ENCODE data around the gene ZNF783. TPM values are rescaled to one million over a fixed set of nuclear protein-coding genes. Genes with fewer than 3 reads are reported as not detected.
"Not testable (repeated sequence)": the region's sequence is repeated elsewhere in the genome, so short reads cannot be mapped to it uniquely, and the experiment has no call there.

Gene ZNF783
- total RNA-seq, 2 experiments from 2014 or later, result 14.4 to 15.8 TPM

DNA sequence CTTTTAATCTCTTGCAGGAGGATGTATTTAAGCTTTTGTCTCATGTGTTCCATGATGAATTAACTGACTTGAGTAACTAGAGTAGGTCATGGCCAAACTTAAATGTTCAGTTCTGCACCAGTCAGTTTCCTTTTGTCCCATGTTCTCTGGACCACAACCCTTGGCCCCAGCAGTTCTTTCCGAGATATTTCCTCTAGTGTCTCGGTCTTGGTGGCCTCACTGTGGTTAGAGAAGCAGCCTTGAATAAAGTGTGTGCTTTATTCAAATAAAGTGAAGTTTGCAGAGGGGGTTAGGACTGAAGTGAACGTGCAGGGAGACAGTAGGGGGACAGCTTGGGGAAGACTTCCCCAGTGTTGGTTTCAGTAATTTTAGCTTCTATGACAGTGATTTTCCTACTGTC lies 13.2 kb upstream of the ZNF783 start:
- peaks cover 32% of the 10 kb centered on the region for H3K4me1 Mint-ChIP-seq
- ChIA-PET CTCF (interaction anchor here (0.8 to 1.1 kb wide), 2 partner anchors 13 to 53 kb away, joined by 3 to 4 read pairs; partner anchors contain the start of gene ZNF282), POLR2A (interaction anchor here (0.8 to 1.4 kb wide), 3 partner anchors 13 to 36 kb away, joined by 3 to 4 read pairs (median 3); partner anchors contain the start of gene ZNF783)
- no peaks in the 10 kb centered on the region for H3K27me3 Mint-ChIP-seq
- peaks cover 21% of the 10 kb centered on the region for H3K36me3 Mint-ChIP-seq (ENCODE audit: low read depth)
- H3K4me3 Mint-ChIP-seq, result no peak overlapping the region
- no peaks in the 10 kb centered on the region for H3K9me3 Mint-ChIP-seq
- peak overlapping the region; percentile 16 for H3K27ac Mint-ChIP-seq
- no peak for DNase-seq

- H3K9me3 Mint-ChIP-seq, POLR2A ChIA-PET, H3K27me3 Mint-ChIP-seq, CTCF ChIA-PET, DNase-seq, H3K4me3 Mint-ChIP-seq, H3K27ac Mint-ChIP-seq: not testable (repeated sequence)
- Mint-ChIP-seq H3K36me3 (ENCODE audit: low read depth) (peaks cover 24% of the 10 kb centered on the region), H3K4me1 (peaks cover 27% of the 10 kb centered on the region)
Measured at GRCh38 chr7:149250151-149250550, 11.8 kb upstream of the ZNF783 start.

DNA sequence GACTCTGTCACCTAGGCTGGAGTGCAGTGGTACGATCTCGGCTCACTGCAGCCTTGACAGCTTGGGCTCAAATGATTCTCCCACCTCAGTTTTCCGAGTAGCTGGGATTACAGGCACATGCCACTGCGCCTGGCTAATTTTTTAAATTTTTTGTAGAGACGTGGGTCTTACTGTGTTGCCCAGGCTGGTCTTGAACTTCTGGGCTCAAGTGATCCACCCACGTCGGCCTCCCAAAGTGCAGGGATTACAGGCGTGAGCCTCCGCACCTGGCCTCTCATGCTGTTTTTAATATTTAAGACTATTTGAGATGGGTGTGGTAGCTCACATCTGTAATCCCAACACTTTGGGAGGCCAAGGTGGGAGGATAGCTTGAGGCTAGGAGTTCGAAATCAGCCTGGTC lies 10.5 kb upstream of the ZNF783 start:
- Mint-ChIP-seq H3K36me3 (ENCODE audit: low read depth) (peaks cover 30% of the 10 kb centered on the region), H3K4me1 (peaks cover 17% of the 10 kb centered on the region)
- ChIA-PET CTCF (interaction anchor here (0.6 to 2.1 kb wide), 2 partner anchors 10 to 240 kb away, joined by 3 to 14 read pairs; partner anchors contain the start of gene ZNF783), POLR2A (interaction anchor here (1.0 kb wide), 1 partner anchor 10 kb away, joined by 4 read pairs; the partner anchor contains the start of gene ZNF783)
- H3K4me3 Mint-ChIP-seq, H3K27ac Mint-ChIP-seq, DNase-seq, H3K27me3 Mint-ChIP-seq, H3K9me3 Mint-ChIP-seq: not testable (repeated sequence)

GRCh38 chr7:149252378-149252777 lies 9.6 kb upstream of the ZNF783 start:
- Mint-ChIP-seq H3K9me3 (no peaks in the 10 kb centered on the region), H3K4me1 (peaks cover 17% of the 10 kb centered on the region), H3K4me3 (no peak overlapping the region), H3K27me3 (no peaks in the 10 kb centered on the region), H3K27ac (no peak overlapping the region), H3K36me3 (ENCODE audit: low read depth) (peaks cover 30% of the 10 kb centered on the region)
- ChIA-PET POLR2A (interaction anchor here (0.6 to 1.6 kb wide), 3 partner anchors 9 to 42 kb away, joined by 3 to 5 read pairs (median 4); partner anchors contain the start of gene ZNF783), CTCF (interaction anchor here (2.1 kb wide), 1 partner anchor 9 kb away, joined by 14 read pairs; the partner anchor contains the start of gene ZNF783)
- no peak for DNase-seq

- no peaks in the 10 kb centered on the region for H3K27me3 Mint-ChIP-seq
- DNase-seq, result no peak
- H3K4me1 Mint-ChIP-seq, result peaks cover 8% of the 10 kb centered on the region
- no peaks in the 10 kb centered on the region for H3K9me3 Mint-ChIP-seq
- ChIA-PET CTCF (interaction anchor here (2.1 kb wide), 1 partner anchor 8 kb away, joined by 14 read pairs; the partner anchor contains the start of gene ZNF783), POLR2A (interaction anchor here (1.6 kb wide), 1 partner anchor 13 kb away, joined by 5 read pairs; no protein-coding TSS in a partner anchor)
- no peak overlapping the region for H3K4me3 Mint-ChIP-seq
- H3K27ac Mint-ChIP-seq, result no peak overlapping the region
- H3K36me3 Mint-ChIP-seq (ENCODE audit: low read depth), result peaks cover 27% of the 10 kb centered on the region
Measured at GRCh38 chr7:149253665-149254064, 8.3 kb upstream of the ZNF783 start.

- Mint-ChIP-seq H3K4me1 (peaks cover 3% of the 10 kb centered on the region), H3K27ac (no peak overlapping the region), H3K27me3 (no peaks in the 10 kb centered on the region), H3K36me3 (ENCODE audit: low read depth) (peaks cover 27% of the 10 kb centered on the region), H3K9me3 (no peaks in the 10 kb centered on the region), H3K4me3 (no peak overlapping the region)
- no peak for DNase-seq
- CTCF ChIA-PET, result no interaction called here
- POLR2A ChIA-PET, result no interaction called here
Measured at GRCh38 chr7:149254181-149254858, 7.7 kb upstream of the ZNF783 start.

GRCh38 chr7:149255174-149255573 lies 6.8 kb upstream of the ZNF783 start:
- no peaks in the 10 kb centered on the region for H3K27me3 Mint-ChIP-seq
- CTCF ChIA-PET, result no interaction called here
- H3K36me3 Mint-ChIP-seq (ENCODE audit: low read depth), result peaks cover 25% of the 10 kb centered on the region
- POLR2A ChIA-PET, result no interaction called here
- H3K4me1 Mint-ChIP-seq, result peaks cover 3% of the 10 kb centered on the region
- DNase-seq, result no peak
- H3K9me3 Mint-ChIP-seq, result no peaks in the 10 kb centered on the region
- H3K27ac Mint-ChIP-seq, result no peak overlapping the region
- no peak overlapping the region for H3K4me3 Mint-ChIP-seq

GRCh38 chr7:149256568-149256967 lies 5.4 kb upstream of the ZNF783 start:
- Mint-ChIP-seq H3K4me1 (peaks cover 14% of the 10 kb centered on the region), H3K36me3 (ENCODE audit: low read depth) (peaks cover 20% of the 10 kb centered on the region), H3K9me3 (no peaks in the 10 kb centered on the region), H3K27ac (no peak overlapping the region), H3K4me3 (no peak overlapping the region), H3K27me3 (no peaks in the 10 kb centered on the region)
- CTCF ChIA-PET, result no interaction called here
- DNase-seq, result no peak
- POLR2A ChIA-PET, result no interaction called here

DNA sequence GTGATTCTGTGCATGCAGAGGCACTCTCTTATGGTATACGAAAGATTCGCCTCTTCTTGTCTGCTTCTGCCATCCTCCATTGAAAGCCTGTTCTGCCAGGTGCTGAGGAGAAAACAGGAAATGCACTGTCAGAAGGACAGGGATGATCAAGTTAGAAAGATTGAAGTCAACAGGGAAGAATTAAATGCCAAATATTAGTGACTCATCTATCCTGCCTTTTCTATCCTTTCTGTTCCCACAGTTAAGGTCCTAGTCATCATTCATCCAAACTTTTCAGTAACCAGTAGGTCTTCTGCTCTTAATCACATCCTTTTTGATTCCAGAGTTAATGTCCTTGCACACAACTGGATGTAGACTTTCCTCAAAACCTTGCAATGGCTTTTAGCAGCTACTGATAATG lies 4.8 kb upstream of the ZNF783 start:
- POLR2A ChIA-PET, result no interaction called here
- CTCF ChIA-PET, result no interaction called here

GRCh38 chr7:149261316-149261828 lies 624 bp upstream of the ZNF783 start:
- peaks cover 33% of the 10 kb centered on the region for H3K4me1 Mint-ChIP-seq
- peaks cover 7% of the 10 kb centered on the region for H3K36me3 Mint-ChIP-seq (ENCODE audit: low read depth)
- no peak for DNase-seq
- peak overlapping the region; percentile 58 for H3K27ac Mint-ChIP-seq
- no peaks in the 10 kb centered on the region for H3K27me3 Mint-ChIP-seq
- ChIA-PET POLR2A (interaction anchor here (0.8 to 2.1 kb wide), 19 partner anchors 9 to 320 kb away, joined by 3 to 22 read pairs (median 4); partner anchors contain the start of genes ZNF282, ZNF398, ZNF425 and ZNF777), CTCF (interaction anchor here (0.7 to 3.3 kb wide), 19 partner anchors 9 to 363 kb away, joined by 3 to 48 read pairs (median 5); partner anchors contain the start of genes ZNF282, ZNF398 and ZNF777)
- H3K4me3 Mint-ChIP-seq, result peak overlapping the region; percentile 79
- no peaks in the 10 kb centered on the region for H3K9me3 Mint-ChIP-seq

More for the DNA sequence above, 4.8 kb upstream of the ZNF783 start:
- Mint-ChIP-seq H3K27ac (no peak overlapping the region), H3K4me3 (no peak overlapping the region), H3K36me3 (ENCODE audit: low read depth) (peaks cover 16% of the 10 kb centered on the region), H3K4me1 (peaks cover 15% of the 10 kb centered on the region), H3K27me3 (no peaks in the 10 kb centered on the region), H3K9me3 (no peaks in the 10 kb centered on the region)
- DNase-seq, result no peak

GRCh38 chr7:149266451-149266850 lies 4.5 kb downstream of the ZNF783 start:
- ChIA-PET POLR2A (interaction anchor here (1.3 kb wide), 1 partner anchor 37 kb away, joined by 3 read pairs; no protein-coding TSS in a partner anchor), CTCF (interaction anchor here (0.6 to 1.0 kb wide), 2 partner anchors 25 to 43 kb away, joined by 3 to 4 read pairs; no protein-coding TSS in a partner anchor)
- Mint-ChIP-seq H3K36me3 (ENCODE audit: low read depth) (peaks cover 41% of the 10 kb centered on the region), H3K27me3 (no peaks in the 10 kb centered on the region), H3K9me3 (no peaks in the 10 kb centered on the region), H3K4me3 (no peak overlapping the region), H3K4me1 (peaks cover 20% of the 10 kb centered on the region), H3K27ac (no peak overlapping the region)
- DNase-seq, result peak; percentile 12

DNA sequence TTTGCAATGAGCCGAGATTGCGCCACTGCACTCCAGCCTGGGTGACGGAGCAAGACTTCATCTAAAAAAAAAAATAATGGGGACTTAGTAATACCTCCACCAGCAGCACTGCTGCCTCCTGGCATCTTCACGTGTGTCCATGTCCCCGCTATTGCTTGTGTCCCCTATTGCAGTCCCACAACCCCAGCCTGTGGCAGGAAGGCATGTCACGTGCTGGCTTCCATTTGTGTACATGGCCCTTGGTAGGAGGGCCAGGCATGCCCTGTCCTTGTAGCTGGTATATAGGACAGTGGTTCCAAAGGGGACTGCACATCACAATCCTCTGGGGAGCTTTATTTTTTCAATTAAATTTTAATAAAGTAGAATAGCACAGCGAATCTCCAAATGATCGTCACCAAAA lies 5.7 kb downstream of the ZNF783 start:
- H3K27ac Mint-ChIP-seq, result no peak overlapping the region
- H3K9me3 Mint-ChIP-seq, result no peaks in the 10 kb centered on the region
- H3K4me1 Mint-ChIP-seq, result peaks cover 15% of the 10 kb centered on the region
- CTCF ChIA-PET, result no interaction called here
- H3K27me3 Mint-ChIP-seq, result no peaks in the 10 kb centered on the region
- no peak overlapping the region for H3K4me3 Mint-ChIP-seq
- POLR2A ChIA-PET, result interaction anchor here (0.6 kb wide), 1 partner anchor 50 kb away, joined by 3 read pairs; no protein-coding TSS in a partner anchor
- DNase-seq, result no peak
- H3K36me3 Mint-ChIP-seq (ENCODE audit: low read depth), result peaks cover 42% of the 10 kb centered on the region

DNA sequence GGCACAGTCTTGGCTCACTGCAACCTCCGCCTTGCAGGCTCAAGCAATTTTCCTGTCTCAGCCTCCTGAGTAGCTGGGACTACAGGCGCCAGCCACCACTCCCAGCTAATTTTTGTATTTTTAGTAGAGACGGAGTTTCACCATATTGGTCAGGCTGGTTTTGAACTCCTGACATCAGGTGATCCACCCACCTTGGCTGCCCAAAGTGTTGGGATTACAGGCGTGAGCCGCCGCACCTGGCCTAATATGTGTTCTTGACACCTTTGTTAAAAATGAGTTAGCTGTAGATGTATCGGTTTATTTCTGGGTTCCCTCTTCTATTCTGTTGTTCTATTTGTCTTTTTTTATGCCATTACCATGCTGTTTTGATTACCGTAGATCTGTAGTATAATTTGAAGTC lies 12.4 kb downstream of the ZNF783 start:
- H3K9me3 Mint-ChIP-seq, H3K27ac Mint-ChIP-seq, CTCF ChIA-PET, H3K4me3 Mint-ChIP-seq, H3K4me1 Mint-ChIP-seq, H3K27me3 Mint-ChIP-seq, DNase-seq: not testable (repeated sequence)
- H3K36me3 Mint-ChIP-seq (ENCODE audit: low read depth), result peaks cover 53% of the 10 kb centered on the region
- POLR2A ChIA-PET, result interaction anchor here (1.7 kb wide), 1 partner anchor 17 kb away, joined by 4 read pairs; no protein-coding TSS in a partner anchor

All from activated CD4-positive, alpha-beta memory T cell treated with anti-CD3 and anti-CD28 coated beads, Interleukin-2, amount 10 ng/mL, durations not matched to agents 7 days and 5 days (primary cell).